DND-41 (cell line): ENCODE data around the gene CD82.

ENCODE experiments used
- EZH2 ChIP-seq: IDR thresholded peaks from 3 replicates; pipeline ENCODE4 v1.6.1; 2012; ENCODE audit warnings: borderline replicate concordance, low read depth, mild to moderate bottlenecking, moderate library complexity, low read length, inconsistent platforms; ENCODE audit not compliant: severe bottlenecking
- TF ChIP-seq, protein P1 (sequence below): IDR thresholded peaks from 2 replicates; pipeline ENCODE4 v1.5.1; 2012; ENCODE audit warnings: borderline replicate concordance, low read length, moderate library complexity, mild to moderate bottlenecking; ENCODE audit not compliant: poor library complexity, severe bottlenecking; ENCODE audit errors: extremely low read depth

DNA sequence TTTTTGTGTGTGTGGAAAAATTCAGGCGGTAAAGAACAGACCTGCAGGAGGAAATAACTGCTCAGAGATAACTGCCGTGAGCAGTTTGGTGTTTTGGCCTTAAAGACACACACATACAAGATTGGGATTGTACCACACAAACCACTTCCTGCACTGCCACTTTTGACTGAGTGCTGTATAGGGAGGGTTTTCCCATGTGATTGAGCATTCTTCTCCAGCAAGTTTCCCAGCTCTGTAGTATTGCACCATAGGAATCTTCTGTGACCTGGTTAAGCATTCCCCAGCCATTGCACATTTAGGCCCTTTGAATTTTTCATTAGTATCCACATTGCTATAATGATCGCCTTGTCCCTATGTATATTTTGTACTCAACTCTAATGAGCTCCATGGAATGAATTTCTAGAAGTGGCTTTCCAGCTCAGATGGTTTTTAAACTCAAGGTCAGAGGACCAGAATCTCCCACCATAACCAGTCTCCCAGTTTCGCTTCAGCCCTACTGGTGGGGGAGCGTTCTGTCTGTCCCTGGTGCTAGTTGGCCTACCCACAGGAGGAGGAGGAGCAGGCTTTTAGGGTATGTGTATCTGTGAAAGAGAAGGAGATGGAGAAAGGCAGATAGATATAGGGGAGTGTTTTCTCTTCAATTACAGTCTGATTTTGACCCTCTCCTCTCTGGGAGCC is 9.3 kb downstream of the CD82 start:
- TF ChIP-seq, protein P1, sequence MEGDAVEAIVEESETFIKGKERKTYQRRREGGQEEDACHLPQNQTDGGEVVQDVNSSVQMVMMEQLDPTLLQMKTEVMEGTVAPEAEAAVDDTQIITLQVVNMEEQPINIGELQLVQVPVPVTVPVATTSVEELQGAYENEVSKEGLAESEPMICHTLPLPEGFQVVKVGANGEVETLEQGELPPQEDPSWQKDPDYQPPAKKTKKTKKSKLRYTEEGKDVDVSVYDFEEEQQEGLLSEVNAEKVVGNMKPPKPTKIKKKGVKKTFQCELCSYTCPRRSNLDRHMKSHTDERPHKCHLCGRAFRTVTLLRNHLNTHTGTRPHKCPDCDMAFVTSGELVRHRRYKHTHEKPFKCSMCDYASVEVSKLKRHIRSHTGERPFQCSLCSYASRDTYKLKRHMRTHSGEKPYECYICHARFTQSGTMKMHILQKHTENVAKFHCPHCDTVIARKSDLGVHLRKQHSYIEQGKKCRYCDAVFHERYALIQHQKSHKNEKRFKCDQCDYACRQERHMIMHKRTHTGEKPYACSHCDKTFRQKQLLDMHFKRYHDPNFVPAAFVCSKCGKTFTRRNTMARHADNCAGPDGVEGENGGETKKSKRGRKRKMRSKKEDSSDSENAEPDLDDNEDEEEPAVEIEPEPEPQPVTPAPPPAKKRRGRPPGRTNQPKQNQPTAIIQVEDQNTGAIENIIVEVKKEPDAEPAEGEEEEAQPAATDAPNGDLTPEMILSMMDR: no peak
- TF ChIP-seq EZH2: no peak
